ENCODE measurements around the gene FUOM.
"Not testable (repeated sequence)": the region's sequence is repeated elsewhere in the genome, so short reads cannot be mapped to it uniquely, and the experiment has no call there.

Gene FUOM

GRCh38 chr10:133396035-133396624 is 38.3 kb upstream of the FUOM start:
- H3K9ac ChIP-seq (ENCODE audit: low read depth, low read length) = no peak overlapping the region
- H3K9me3 ChIP-seq (ENCODE audit: insufficient read depth, low read depth, low read length) = no peaks in the 10 kb centered on the region
- H3K27ac ChIP-seq (ENCODE audit: low read length) = no peak overlapping the region
- H3K27me3 ChIP-seq (ENCODE audit: insufficient read depth, low read length) = no peaks in the 10 kb centered on the region
- H3K4me3 ChIP-seq (ENCODE audit: low read length) = no peak overlapping the region
- H3K36me3 ChIP-seq (ENCODE audit: insufficient read depth, low read depth, low read length) = peaks cover 53% of the 10 kb centered on the region
- no peaks in the 10 kb centered on the region for H3K4me1 ChIP-seq (ENCODE audit: insufficient read depth, low read length)

GRCh38 chr10:133394801-133395221 is 37.0 kb upstream of the FUOM start:
- peak overlapping the region; percentile 99 for H3K4me3 ChIP-seq (ENCODE audit: low read length)
- H3K9ac ChIP-seq (ENCODE audit: low read depth, low read length) = peak overlapping the region; percentile 93
- H3K4me1 ChIP-seq (ENCODE audit: insufficient read depth, low read length) = no peaks in the 10 kb centered on the region
- H3K9me3 ChIP-seq (ENCODE audit: insufficient read depth, low read depth, low read length) = no peaks in the 10 kb centered on the region
- no peaks in the 10 kb centered on the region for H3K27me3 ChIP-seq (ENCODE audit: insufficient read depth, low read length)
- peak overlapping the region; percentile 61 for H3K27ac ChIP-seq (ENCODE audit: low read length)
- H3K36me3 ChIP-seq (ENCODE audit: insufficient read depth, low read depth, low read length) = peaks cover 39% of the 10 kb centered on the region

GRCh38 chr10:133394064-133394663 is 36.3 kb upstream of the FUOM start, which contains the start of gene MTG1:
TSS of gene MTG1 (plus strand) at chr10:133394157. CDS start at chr10:133394221, 64 bp downstream.
- no peaks in the 10 kb centered on the region for H3K27me3 ChIP-seq (ENCODE audit: insufficient read depth, low read length)
- H3K9me3 ChIP-seq (ENCODE audit: insufficient read depth, low read depth, low read length) = no peaks in the 10 kb centered on the region
- H3K27ac ChIP-seq (ENCODE audit: low read length) = peak within 1 kb of the TSS; percentile 61
- peak within 1 kb of the TSS; percentile 93 for H3K9ac ChIP-seq (ENCODE audit: low read depth, low read length)
- H3K4me1 ChIP-seq (ENCODE audit: insufficient read depth, low read length) = no peaks in the 10 kb centered on the region
- peaks cover 33% of the 10 kb centered on the region for H3K36me3 ChIP-seq (ENCODE audit: insufficient read depth, low read depth, low read length)
- H3K4me3 ChIP-seq (ENCODE audit: low read length) = peak within 1 kb of the TSS; percentile 99

- peak overlapping the region; percentile 79; the same call in 1 of the 2 replicates for H3K9ac ChIP-seq (ENCODE audit: low read depth, low read length)
These were observed 35.7 kb upstream of the FUOM start for GRCh38 chr10:133393401-133394063.

GRCh38 chr10:133391761-133392518 is 34.1 kb upstream of the FUOM start:
- Histone ChIP-seq H3K9ac (ENCODE audit: low read depth, low read length) (no peak overlapping the region), H3K27me3 (ENCODE audit: insufficient read depth, low read length) (no peaks in the 10 kb centered on the region), H3K4me1 (ENCODE audit: insufficient read depth, low read length) (no peaks in the 10 kb centered on the region), H3K9me3 (ENCODE audit: insufficient read depth, low read depth, low read length) (no peaks in the 10 kb centered on the region), H3K36me3 (ENCODE audit: insufficient read depth, low read depth, low read length) (peaks cover 14% of the 10 kb centered on the region), H3K27ac (ENCODE audit: low read length) (no peak overlapping the region), H3K4me3 (ENCODE audit: low read length) (no peak overlapping the region)

More at GRCh38 chr10:133393401-133394063, 35.7 kb upstream of the FUOM start:
- Histone ChIP-seq H3K4me3 (ENCODE audit: low read length) (peak overlapping the region; percentile 99), H3K36me3 (ENCODE audit: insufficient read depth, low read depth, low read length) (peaks cover 27% of the 10 kb centered on the region), H3K27me3 (ENCODE audit: insufficient read depth, low read length) (no peaks in the 10 kb centered on the region), H3K4me1 (ENCODE audit: insufficient read depth, low read length) (no peaks in the 10 kb centered on the region), H3K9me3 (ENCODE audit: insufficient read depth, low read depth, low read length) (no peaks in the 10 kb centered on the region), H3K27ac (ENCODE audit: low read length) (no peak overlapping the region)

GRCh38 chr10:133391249-133391635 is 33.4 kb upstream of the FUOM start:
- Histone ChIP-seq H3K27me3 (ENCODE audit: insufficient read depth, low read length) (no peaks in the 10 kb centered on the region), H3K9ac (ENCODE audit: low read depth, low read length) (no peak overlapping the region), H3K27ac (ENCODE audit: low read length) (no peak overlapping the region), H3K4me3 (ENCODE audit: low read length) (no peak overlapping the region), H3K4me1 (ENCODE audit: insufficient read depth, low read length) (no peaks in the 10 kb centered on the region), H3K9me3 (ENCODE audit: insufficient read depth, low read depth, low read length) (no peaks in the 10 kb centered on the region), H3K36me3 (ENCODE audit: insufficient read depth, low read depth, low read length) (peaks cover 9% of the 10 kb centered on the region)

GRCh38 chr10:133390597-133391248 is 32.9 kb upstream of the FUOM start:
- H3K9ac ChIP-seq (ENCODE audit: low read depth, low read length) = no peak overlapping the region
- H3K4me3 ChIP-seq (ENCODE audit: low read length) = no peak overlapping the region
- no peaks in the 10 kb centered on the region for H3K4me1 ChIP-seq (ENCODE audit: insufficient read depth, low read length)
- H3K27me3 ChIP-seq (ENCODE audit: insufficient read depth, low read length) = no peaks in the 10 kb centered on the region
- peaks cover 4% of the 10 kb centered on the region for H3K36me3 ChIP-seq (ENCODE audit: insufficient read depth, low read depth, low read length)
- no peak overlapping the region for H3K27ac ChIP-seq (ENCODE audit: low read length)
- H3K9me3 ChIP-seq (ENCODE audit: insufficient read depth, low read depth, low read length) = no peaks in the 10 kb centered on the region

GRCh38 chr10:133388973-133389818 is 31.4 kb upstream of the FUOM start:
- H3K27ac ChIP-seq (ENCODE audit: low read length) = no peak overlapping the region
- no peak overlapping the region for H3K9ac ChIP-seq (ENCODE audit: low read depth, low read length)
- no peak overlapping the region for H3K4me3 ChIP-seq (ENCODE audit: low read length)

GRCh38 chr10:133388236-133388972 is 30.6 kb upstream of the FUOM start:
- H3K4me3 ChIP-seq (ENCODE audit: low read length) = no peak overlapping the region
- H3K36me3 ChIP-seq (ENCODE audit: insufficient read depth, low read depth, low read length) = no peaks in the 10 kb centered on the region
- no peaks in the 10 kb centered on the region for H3K9me3 ChIP-seq (ENCODE audit: insufficient read depth, low read depth, low read length)
- no peaks in the 10 kb centered on the region for H3K4me1 ChIP-seq (ENCODE audit: insufficient read depth, low read length)
- H3K27ac ChIP-seq (ENCODE audit: low read length) = no peak overlapping the region
- no peaks in the 10 kb centered on the region for H3K27me3 ChIP-seq (ENCODE audit: insufficient read depth, low read length)
- no peak overlapping the region for H3K9ac ChIP-seq (ENCODE audit: low read depth, low read length)

More at GRCh38 chr10:133388973-133389818, 31.4 kb upstream of the FUOM start:
- no peaks in the 10 kb centered on the region for H3K36me3 ChIP-seq (ENCODE audit: insufficient read depth, low read depth, low read length)
- no peaks in the 10 kb centered on the region for H3K27me3 ChIP-seq (ENCODE audit: insufficient read depth, low read length)
- H3K4me1 ChIP-seq (ENCODE audit: insufficient read depth, low read length) = no peaks in the 10 kb centered on the region
- no peaks in the 10 kb centered on the region for H3K9me3 ChIP-seq (ENCODE audit: insufficient read depth, low read depth, low read length)

- H3K4me1 ChIP-seq (ENCODE audit: insufficient read depth, low read length); H3K27me3 ChIP-seq (ENCODE audit: insufficient read depth, low read length); H3K9ac ChIP-seq (ENCODE audit: low read depth, low read length); H3K9me3 ChIP-seq (ENCODE audit: insufficient read depth, low read depth, low read length); H3K36me3 ChIP-seq (ENCODE audit: insufficient read depth, low read depth, low read length); H3K4me3 ChIP-seq (ENCODE audit: low read length); H3K27ac ChIP-seq (ENCODE audit: low read length): not testable (repeated sequence)
These were observed 29.1 kb upstream of the FUOM start for GRCh38 chr10:133386951-133387350.
